HG03565 (cell line): ENCODE results near the gene MSANTD1.
"Not testable (repeated sequence)": the region's sequence is repeated elsewhere in the genome, so short reads cannot be mapped to it uniquely, and the experiment has no call there.

Experiments
- ATAC-seq: cut with Tn5 transposase; IDR thresholded peaks from one replicate; pipeline ENCODE4 v1.9.1; 2021; ENCODE audit warnings: mild to moderate bottlenecking, moderate library complexity; ENCODE audit not compliant: unreplicated experiment

Gene MSANTD1

DNA sequence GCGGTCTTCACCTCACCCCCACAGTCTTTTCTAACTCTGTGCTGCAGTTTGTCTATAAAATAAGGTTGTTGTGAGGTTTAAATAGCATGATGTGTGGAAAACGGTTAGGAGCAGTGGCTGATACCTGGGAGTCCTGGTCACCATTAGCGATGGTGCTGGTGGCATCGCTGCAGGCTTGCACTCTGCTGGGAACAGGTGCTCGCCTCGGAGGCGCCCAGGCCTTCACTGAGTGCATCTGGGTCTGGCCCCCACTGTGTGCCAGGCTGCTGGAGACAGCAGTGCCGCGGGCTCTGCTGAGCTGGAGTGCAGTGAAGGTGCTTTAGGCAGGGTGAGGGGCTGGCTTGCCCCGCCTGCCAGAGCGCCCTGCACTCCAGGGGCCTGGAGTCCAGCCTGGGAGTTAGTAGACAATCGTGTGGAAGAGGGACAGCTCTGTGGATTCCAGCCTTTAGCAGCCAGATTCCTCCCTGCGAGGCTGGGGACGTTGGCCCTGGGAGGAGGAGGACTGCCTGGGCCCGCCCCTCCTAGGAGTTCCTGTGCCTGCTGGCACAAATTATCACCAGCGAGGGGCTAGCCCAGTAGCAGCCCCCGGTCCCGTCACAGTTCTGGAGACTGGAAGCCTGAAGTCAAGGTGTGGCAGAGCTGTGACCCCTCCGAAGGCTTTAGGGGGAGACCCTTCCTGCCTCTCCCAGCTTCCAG, 51.2 kb downstream of the MSANTD1 start:
- ATAC-seq = no peak

DNA sequence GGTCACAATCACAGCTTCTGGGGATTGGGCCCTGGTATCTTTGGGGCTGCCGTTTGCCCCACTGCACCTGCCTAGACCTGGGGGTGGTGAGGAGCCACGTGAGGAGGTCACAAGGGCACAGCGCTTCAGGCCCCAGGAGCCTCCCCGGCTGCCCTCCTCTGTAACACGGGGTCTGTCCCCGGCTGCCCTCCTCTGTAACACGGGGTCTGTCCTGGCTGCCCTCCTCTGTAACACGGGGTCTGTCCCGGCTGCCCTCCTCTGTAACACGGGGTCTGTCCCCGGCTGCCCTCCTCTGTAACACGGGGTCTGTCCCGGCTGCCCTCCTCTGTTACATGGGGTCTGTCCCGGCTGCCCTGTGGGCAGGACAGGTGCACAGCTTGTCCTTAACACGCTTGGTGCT, 51.9 kb downstream of the MSANTD1 start:
- not testable (repeated sequence) for ATAC-seq

DNA sequence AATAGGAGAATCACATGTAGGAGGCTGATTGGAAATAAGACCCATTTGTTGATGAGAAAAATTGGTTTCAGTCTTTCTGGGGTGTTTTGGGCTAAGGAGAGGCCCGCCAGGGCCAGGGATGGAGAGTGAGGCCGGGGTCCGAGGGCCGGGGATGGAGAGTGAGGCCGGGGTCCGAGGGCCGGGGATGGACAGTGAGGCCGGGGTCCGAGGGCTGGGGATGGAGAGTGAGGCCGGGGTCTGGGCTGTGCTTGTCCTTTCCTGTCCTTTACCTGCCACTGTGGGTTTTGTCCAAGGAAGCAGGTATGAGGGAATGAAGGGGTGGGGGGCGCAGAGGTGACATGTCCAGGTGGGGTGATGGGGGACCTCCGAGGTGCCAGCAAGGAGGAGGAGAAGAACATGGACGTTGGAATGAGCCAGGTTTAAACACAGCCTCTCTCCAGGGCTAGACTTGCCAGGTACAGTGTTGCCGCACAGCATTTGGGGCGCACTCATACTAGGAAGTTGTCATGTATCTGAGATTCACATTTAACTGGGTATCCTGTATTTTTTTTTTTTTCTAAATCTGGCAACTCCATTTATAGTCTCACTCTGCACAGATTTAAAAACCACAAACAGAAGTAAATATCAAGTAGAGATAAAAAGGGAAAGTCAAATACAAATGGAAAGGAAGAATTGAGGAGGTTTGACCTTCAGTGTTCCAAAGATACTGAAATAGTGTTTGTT, 52.7 kb downstream of the MSANTD1 start:
- no peak for ATAC-seq

DNA sequence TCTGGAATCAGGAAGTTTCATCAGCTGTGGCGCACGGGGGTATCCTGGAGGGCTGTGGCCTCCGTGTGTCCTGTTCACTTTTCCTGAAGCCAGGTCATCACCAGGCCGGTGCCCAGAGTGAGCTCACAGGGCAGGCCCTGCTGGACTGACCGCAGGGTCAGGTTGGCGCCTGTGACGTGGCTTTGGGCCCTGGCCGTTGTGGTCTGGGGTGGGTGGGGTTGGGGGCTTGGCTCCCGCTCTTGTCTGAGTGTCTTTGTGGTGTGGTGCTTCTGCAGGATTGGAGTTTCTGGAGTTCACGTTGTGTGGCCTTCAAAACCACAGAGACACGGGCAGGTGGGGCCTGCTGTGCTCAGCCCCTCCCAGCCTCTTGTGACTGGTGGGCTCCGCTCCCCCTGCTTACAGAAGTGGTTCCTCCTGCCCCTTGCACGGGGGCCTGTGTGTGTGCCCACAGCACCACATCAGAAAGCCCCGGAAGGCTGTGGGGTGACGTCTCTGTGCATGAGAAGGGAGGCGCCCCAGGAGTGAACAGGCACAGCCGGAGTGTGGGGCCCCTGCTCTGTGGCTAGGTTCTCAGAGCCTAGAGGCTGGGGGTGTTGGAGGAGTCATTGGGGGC, 53.3 kb downstream of the MSANTD1 start:
- ATAC-seq = no peak

DNA sequence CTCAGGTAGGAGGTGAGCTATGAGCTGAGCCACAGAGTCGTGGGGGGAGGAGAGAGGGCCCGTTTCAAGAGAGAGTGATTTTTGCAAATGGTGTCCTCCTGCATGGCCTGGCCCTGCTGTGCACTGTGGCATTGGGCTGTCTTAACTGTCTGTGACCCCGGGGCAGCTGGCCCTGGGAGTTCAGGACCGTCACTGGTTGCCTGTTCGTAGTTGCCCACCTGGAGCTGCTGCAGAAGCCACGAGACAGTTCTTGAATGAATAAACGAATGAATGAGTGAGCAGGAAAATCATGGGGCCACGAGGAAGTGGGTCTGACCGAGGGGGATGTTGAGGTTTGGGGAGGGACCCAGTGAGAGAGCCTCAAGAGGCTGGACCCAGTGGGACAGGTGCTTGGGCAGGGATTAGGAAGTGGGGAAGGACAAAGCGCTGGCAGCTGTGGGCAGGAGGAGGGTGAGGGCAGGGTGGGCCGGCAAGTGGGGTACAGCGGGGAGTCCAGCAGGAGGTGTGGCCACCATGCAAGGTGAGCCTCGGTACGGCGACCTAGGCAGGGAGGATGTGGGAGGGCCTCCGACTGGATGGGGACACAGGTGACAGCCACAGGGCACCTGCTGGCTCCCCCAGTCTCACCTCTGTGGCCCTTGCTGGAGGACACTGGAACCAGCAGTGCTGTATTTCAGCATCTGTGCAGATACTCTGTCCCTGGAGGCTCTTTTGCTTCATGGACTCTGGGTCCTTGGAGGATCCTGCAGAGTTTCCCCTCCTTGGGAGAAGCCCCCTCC, 54.0 kb downstream of the MSANTD1 start:
- ATAC-seq = no peak

DNA sequence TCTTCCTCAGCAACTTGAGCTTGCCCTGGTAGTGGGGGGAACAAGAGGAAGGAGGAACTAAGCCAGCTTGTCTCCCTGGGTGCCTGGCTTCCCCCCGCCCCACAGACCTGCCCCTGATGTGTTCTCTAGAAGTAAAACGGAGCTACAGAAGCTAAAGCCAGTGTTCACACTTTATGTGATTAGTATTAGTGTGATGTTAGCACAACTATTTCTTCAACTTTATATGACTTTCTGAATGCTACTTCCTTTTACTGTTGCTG, 54.5 kb downstream of the MSANTD1 start:
- no peak for ATAC-seq

DNA sequence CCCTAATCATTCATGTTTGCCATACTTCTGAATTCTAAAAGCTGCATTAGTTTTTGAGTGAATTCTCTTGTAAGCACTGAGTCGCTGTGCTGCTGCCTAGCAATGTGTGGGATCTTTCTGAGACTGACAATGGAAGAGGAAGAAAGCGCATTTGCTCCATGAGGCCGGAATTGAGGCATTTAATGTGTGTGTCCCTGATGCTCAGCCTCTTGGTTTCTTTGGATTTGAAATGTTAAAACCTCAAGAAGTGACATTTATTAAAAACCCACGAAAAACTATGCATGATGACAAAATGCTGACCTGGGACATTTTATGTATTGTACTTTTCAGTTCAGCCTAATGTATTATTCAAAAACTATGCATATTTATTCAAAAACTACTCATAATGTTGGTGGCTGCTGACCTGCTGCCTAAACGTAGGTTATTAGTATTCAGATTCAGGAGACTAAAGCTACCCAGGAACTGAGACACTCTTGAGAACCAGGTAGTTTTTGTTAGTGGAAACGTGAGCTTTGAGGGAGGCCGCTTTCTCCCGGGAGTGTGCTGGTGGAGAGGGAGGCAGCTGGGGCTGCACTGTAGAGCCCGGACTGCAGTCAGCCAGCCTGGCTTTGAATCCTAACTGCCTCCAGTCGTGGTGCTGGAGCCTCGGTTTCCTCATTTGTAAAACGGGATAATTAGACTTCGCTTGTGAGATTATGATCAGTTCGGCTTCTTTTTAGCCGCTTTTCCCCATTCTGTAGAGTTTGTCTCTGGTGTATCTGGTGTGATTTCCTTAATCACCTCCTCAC, 55.2 kb downstream of the MSANTD1 start:
- ATAC-seq = no peak

DNA sequence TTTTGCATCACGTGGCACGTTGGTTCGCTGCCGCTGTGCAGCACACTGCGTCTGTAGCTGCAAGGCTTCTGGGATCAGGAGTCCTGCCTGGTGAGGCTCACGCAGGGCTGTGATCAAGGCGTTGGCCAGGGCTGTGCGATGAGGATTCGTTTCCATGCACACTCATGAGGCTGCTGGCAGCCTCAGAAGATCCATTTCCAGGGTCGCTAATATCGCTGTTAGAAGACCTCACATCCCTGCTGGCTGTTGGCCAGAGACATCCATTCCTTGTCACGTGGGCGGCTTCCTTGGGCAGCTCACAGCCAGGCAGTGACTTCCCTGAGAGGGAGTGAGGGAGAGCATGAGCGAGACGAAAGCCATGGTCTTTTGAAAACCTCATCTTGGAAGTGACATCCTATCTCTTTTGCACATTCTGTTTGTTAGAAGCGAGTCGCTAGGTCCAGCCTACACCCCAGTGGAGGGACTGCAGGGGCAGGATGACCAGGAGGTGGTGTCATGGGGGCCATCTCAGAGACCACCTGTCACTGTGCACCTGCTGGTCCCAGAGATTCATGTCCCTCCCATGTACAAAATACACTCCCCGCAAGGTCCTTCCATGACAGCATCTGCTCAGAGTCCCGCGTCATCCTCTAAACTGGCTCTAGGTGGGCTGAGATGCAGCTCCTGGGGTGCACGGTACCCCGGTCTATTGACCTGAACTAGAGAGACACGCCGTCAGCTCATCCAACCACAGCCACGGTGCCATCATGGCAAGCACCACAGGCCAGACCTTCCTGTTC, 56.1 kb downstream of the MSANTD1 start:
- ATAC-seq = no peak

DNA sequence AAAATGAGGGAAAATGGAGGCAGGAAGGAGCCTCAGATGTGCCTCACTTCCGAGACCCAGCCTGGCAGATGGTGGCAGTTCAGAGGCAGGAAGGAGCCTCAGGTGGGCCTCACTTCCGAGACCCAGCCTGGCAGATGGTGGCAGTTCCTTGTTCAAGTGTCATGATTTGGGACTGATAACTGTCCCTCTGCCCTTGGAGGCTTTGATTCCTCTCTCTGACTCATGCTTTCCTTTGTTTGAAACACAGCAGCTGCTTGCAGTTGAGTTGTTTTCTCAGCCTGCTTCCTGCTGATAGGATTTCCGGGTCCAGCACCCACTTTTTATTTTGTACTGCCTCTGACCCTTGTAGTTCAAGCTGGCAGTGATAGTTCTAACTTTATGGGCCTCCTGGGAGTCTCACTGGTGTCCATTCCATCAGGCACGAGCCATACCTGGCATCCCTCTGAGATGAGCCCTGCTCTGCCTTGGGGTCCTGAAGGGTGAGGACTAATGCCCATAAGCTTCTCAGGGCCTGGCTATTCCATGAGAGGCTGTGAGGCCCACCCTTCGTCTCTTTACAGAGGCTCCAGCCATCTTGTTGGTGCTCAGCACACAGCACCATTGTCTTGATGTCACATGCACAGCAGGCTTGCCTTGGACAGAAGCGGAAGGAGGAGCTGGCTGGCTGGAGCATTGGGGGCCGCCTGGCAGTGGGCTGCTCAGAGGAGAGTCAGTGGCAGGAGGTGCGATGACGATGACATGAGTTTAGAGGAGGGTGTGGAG, 56.8 kb downstream of the MSANTD1 start:
- ATAC-seq = no peak
